NCI-H1417 treated with DMSO at 0.1 percent for 48 hours (cell line): Measurements from ENCODE around the gene RNF144A.
"Not testable (repeated sequence)": the region's sequence is repeated elsewhere in the genome, so short reads cannot be mapped to it uniquely, and the experiment has no call there.

ENCODE experiments used
- DNase-seq: peaks from one replicate; lab custom pipeline; 2025; lab: John Stamatoyannopoulos, UW

RNF144A gene

GRCh38 chr2:6972067-6972710 lies 55.0 kb downstream of the RNF144A start:
- DNase-seq, result no peak

GRCh38 chr2:6973895-6974545 lies 56.8 kb downstream of the RNF144A start:
- DNase-seq, result no peak

GRCh38 chr2:6975988-6976387 lies 58.8 kb downstream of the RNF144A start:
- DNase-seq, result no peak

GRCh38 chr2:6977113-6977741 lies 60.0 kb downstream of the RNF144A start:
- no peak for DNase-seq

- no peak for DNase-seq
These were observed 60.6 kb downstream of the RNF144A start for GRCh38 chr2:6977786-6978185.

GRCh38 chr2:6978991-6979390 lies 61.8 kb downstream of the RNF144A start:
- DNase-seq, result no peak

GRCh38 chr2:6982449-6982848 lies 65.2 kb downstream of the RNF144A start:
- no peak for DNase-seq

- no peak for DNase-seq
These were observed 65.8 kb downstream of the RNF144A start for GRCh38 chr2:6982934-6983589.

- no peak for DNase-seq
These were observed 69.2 kb downstream of the RNF144A start for GRCh38 chr2:6986301-6986911.

GRCh38 chr2:6986912-6987361 lies 69.7 kb downstream of the RNF144A start:
- no peak for DNase-seq

- DNase-seq, result no peak
These were observed 73.7 kb downstream of the RNF144A start for GRCh38 chr2:6990871-6991270.

- no peak for DNase-seq
These were observed 75.6 kb downstream of the RNF144A start for GRCh38 chr2:6992794-6993228.

- DNase-seq, result no peak
These were observed 76.0 kb downstream of the RNF144A start for GRCh38 chr2:6993229-6993640.

GRCh38 chr2:6993936-6994335 lies 76.7 kb downstream of the RNF144A start:
- no peak for DNase-seq

- DNase-seq, result no peak
These were observed 77.4 kb downstream of the RNF144A start for GRCh38 chr2:6994536-6995128.

GRCh38 chr2:6995391-6996097 lies 78.3 kb downstream of the RNF144A start:
- DNase-seq, result no peak

- no peak for DNase-seq
These were observed 82.1 kb downstream of the RNF144A start for GRCh38 chr2:6999211-6999877.

- DNase-seq, result not testable (repeated sequence)
These were observed 84.2 kb downstream of the RNF144A start for GRCh38 chr2:7001395-7001794.

GRCh38 chr2:7003895-7004294 lies 86.7 kb downstream of the RNF144A start:
- no peak for DNase-seq

- DNase-seq, result no peak
These were observed 87.4 kb downstream of the RNF144A start for GRCh38 chr2:7004636-7005035.

- DNase-seq, result no peak
These were observed 90.3 kb downstream of the RNF144A start for GRCh38 chr2:7007488-7007845.
